Endothelial cell of umbilical vein (primary cell): ENCODE measurements around the gene B4GALNT4.

Experiments used
- CTCF ChIP-seq, 2 donors: IDR thresholded peaks; 1 replicate in 1 of 2; 2 replicates in 1 of 2; pipeline ENCODE4 v1.5.1; 2011; ENCODE audit warnings: low read length in 2 of 2, mild to moderate bottlenecking in 2 of 2, moderate library complexity in 2 of 2, control low read depth in 1 of 2, inconsistent platforms in 1 of 2, low read depth in 1 of 2; ENCODE audit not compliant: insufficient read depth in 1 of 2; ENCODE audit errors: extremely low read depth in 1 of 2
- EZH2 ChIP-seq: IDR thresholded peaks from 2 replicates; pipeline ENCODE4 v1.6.1; 2012; ENCODE audit warnings: borderline replicate concordance, low read depth, mild to moderate bottlenecking, moderate library complexity, low read length, inconsistent platforms; ENCODE audit not compliant: severe bottlenecking
- JUN ChIP-seq: IDR thresholded peaks from 2 replicates; pipeline ENCODE4 v1.6.1; 2011; ENCODE audit warnings: borderline replicate concordance, low read depth; ENCODE audit not compliant: insufficient read length, insufficient read depth
- MYC ChIP-seq: IDR thresholded peaks from one replicate; pipeline ENCODE4 v1.6.1; 2011; ENCODE audit warnings: mild to moderate bottlenecking, low read depth, low read length
- POLR2A ChIP-seq: IDR thresholded peaks from 2 replicates; pipeline ENCODE4 v1.6.1; 2012; ENCODE audit warnings: low read depth, mild to moderate bottlenecking, control low read depth, low read length
- POLR2AphosphoS5 ChIP-seq: IDR thresholded peaks from 2 replicates; pipeline ENCODE4 v1.6.1; 2012; ENCODE audit warnings: low read depth, mild to moderate bottlenecking, control low read depth, low read length, moderate library complexity; ENCODE audit not compliant: insufficient read depth

GRCh38 chr11:407651-408123 is 38.4 kb downstream of the B4GALNT4 start:
- TF ChIP-seq POLR2AphosphoS5 = no peak
- TF ChIP-seq CTCF (IDR thresholded peaks at IDR 0.05; ENCODE audit: extremely low read depth in 1 of 2, insufficient read depth in 1 of 2, low read depth in 1 of 2, low read length in 2 of 2) = no peak
- TF ChIP-seq MYC = no peak
- TF ChIP-seq POLR2A = no peak
- TF ChIP-seq EZH2 = no peak
- no peak for TF ChIP-seq JUN
